SU-DHL-6 (cell line): Measurements from ENCODE around the gene WDR7.

Source experiments
- CTCF ChIP-seq: fragments of 200-600 bp; sonication (generic); IDR thresholded peaks from one replicate; pipeline ENCODE4 v1.5.1; 2017; ENCODE audit warnings: antibody characterized with exemption, mild to moderate bottlenecking, low read length, moderate library complexity; ENCODE audit not compliant: insufficient read depth, poor library complexity, severe bottlenecking
- EZH2phosphoT487 ChIP-seq: fragments of 200-600 bp; sonication (generic), shearing (Covaris generic); conservative IDR thresholded peaks from 2 replicates; pipeline ENCODE4 v1.6.1; 2018; ENCODE audit warnings: mild to moderate bottlenecking, antibody characterized with exemption, low read length, moderate library complexity, mixed read lengths

- TF ChIP-seq CTCF = no peak
- no peak for TF ChIP-seq EZH2phosphoT487
Observed at GRCh38 chr18:56650944-56651770, at the start of gene WDR7.
